Mesothelial cell of epicardium (in vitro differentiated cells): ENCODE data around the gene NAALADL2. TPM values are rescaled to one million over a fixed set of nuclear protein-coding genes. Genes with fewer than 3 reads are reported as not detected.
A peak's percentile ranks its signal among the peaks of the same experiment; 100 is the strongest.
"Not testable (repeated sequence)": the region's sequence is repeated elsewhere in the genome, so short reads cannot be mapped to it uniquely, and the experiment has no call there.

ENCODE experiments used
- DNase-seq, 2 experiments: peaks; one replicate each; pipeline ENCODE4 v3.0.0; 2021; ENCODE audit warnings: low spot score in 2 of 2; ENCODE audit not compliant: unreplicated experiment in 2 of 2
- H3K27ac Mint-ChIP-seq: 2 replicates; pipeline ENCODE4 v1.8.0; 2021; ENCODE audit warnings: mixed read lengths
- H3K27me3 Mint-ChIP-seq: 2 replicates; pipeline ENCODE4 v1.8.0; 2021; ENCODE audit warnings: low read depth, mixed read lengths
- H3K36me3 Mint-ChIP-seq: 2 replicates; pipeline ENCODE4 v1.8.0; 2021; ENCODE audit warnings: mixed read lengths
- H3K4me1 Mint-ChIP-seq: 2 replicates; pipeline ENCODE4 v1.8.0; 2021; ENCODE audit warnings: mixed read lengths
- H3K4me3 Mint-ChIP-seq: 2 replicates; pipeline ENCODE4 v1.8.0; 2021; ENCODE audit warnings: mild to moderate bottlenecking, moderate library complexity, mixed read lengths
- H3K9me3 Mint-ChIP-seq: 2 replicates; pipeline ENCODE4 v1.8.0; 2021; ENCODE audit warnings: mixed read lengths
- total RNA-seq: library from RNA; stranded (reverse); gene quantifications from 3 replicates; pipeline ENCODE4 v1.2.1, GENCODE V29; 2021
- TF ChIP-seq, protein P1 (sequence below): fragments of 200-600 bp; sonication (generic); IDR thresholded peaks from one replicate; pipeline ENCODE4 v1.5.0; 2021; ENCODE audit warnings: antibody characterized with exemption; ENCODE audit not compliant: unreplicated experiment

Gene NAALADL2
- total RNA-seq, 1 donor from 2014 or later: 27.9 TPM

GRCh38 chr3:175777965-175778364, 918.8 kb downstream of the NAALADL2 start:
- TF ChIP-seq, protein P1, sequence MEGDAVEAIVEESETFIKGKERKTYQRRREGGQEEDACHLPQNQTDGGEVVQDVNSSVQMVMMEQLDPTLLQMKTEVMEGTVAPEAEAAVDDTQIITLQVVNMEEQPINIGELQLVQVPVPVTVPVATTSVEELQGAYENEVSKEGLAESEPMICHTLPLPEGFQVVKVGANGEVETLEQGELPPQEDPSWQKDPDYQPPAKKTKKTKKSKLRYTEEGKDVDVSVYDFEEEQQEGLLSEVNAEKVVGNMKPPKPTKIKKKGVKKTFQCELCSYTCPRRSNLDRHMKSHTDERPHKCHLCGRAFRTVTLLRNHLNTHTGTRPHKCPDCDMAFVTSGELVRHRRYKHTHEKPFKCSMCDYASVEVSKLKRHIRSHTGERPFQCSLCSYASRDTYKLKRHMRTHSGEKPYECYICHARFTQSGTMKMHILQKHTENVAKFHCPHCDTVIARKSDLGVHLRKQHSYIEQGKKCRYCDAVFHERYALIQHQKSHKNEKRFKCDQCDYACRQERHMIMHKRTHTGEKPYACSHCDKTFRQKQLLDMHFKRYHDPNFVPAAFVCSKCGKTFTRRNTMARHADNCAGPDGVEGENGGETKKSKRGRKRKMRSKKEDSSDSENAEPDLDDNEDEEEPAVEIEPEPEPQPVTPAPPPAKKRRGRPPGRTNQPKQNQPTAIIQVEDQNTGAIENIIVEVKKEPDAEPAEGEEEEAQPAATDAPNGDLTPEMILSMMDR: no peak
- peaks cover 29% of the 10 kb centered on the region for H3K4me1 Mint-ChIP-seq
- no peak for DNase-seq
- no peaks in the 10 kb centered on the region for H3K36me3 Mint-ChIP-seq
- no peaks in the 10 kb centered on the region for H3K9me3 Mint-ChIP-seq
- no peak overlapping the region for H3K27ac Mint-ChIP-seq
- H3K4me3 Mint-ChIP-seq: no peak overlapping the region
- H3K27me3 Mint-ChIP-seq: no peaks in the 10 kb centered on the region

- Mint-ChIP-seq H3K4me3 (no peak overlapping the region), H3K36me3 (no peaks in the 10 kb centered on the region)
Measured at GRCh38 chr3:175778994-175779393, 919.9 kb downstream of the NAALADL2 start.

GRCh38 chr3:175787109-175787508, 928.0 kb downstream of the NAALADL2 start:
- not testable (repeated sequence) for H3K9me3 Mint-ChIP-seq, H3K27ac Mint-ChIP-seq, H3K27me3 Mint-ChIP-seq, H3K4me1 Mint-ChIP-seq, H3K4me3 Mint-ChIP-seq, H3K36me3 Mint-ChIP-seq, DNase-seq

More at GRCh38 chr3:175778994-175779393, 919.9 kb downstream of the NAALADL2 start:
- Mint-ChIP-seq H3K4me1 (peaks cover 25% of the 10 kb centered on the region), H3K27me3 (no peaks in the 10 kb centered on the region), H3K9me3 (no peaks in the 10 kb centered on the region), H3K27ac (peak overlapping the region; percentile 22)
- TF ChIP-seq, protein P1: no peak
- no peak for DNase-seq

DNA sequence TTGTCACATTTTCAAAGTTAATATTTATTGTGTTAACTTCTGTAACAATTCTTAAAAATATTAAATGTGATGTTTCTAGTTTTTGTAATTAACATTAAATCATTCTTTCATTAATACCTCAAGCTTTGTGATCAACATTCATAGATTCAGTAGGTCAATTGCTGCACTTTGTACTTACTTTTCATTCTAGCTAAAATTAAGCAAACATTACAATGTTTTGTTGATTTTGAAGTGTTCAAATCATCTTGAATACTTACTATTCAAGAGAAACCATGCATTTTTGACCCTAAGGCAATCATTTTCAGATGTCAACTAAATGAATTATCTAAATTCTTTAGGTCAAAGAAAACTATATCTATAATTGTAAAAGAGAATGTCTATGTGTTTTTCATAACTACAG, 933.1 kb downstream of the NAALADL2 start:
- Mint-ChIP-seq H3K27me3 (no peaks in the 10 kb centered on the region), H3K9me3 (peaks cover 8% of the 10 kb centered on the region), H3K4me3 (no peak overlapping the region), H3K27ac (no peak overlapping the region), H3K4me1 (no peaks in the 10 kb centered on the region), H3K36me3 (peaks cover 2% of the 10 kb centered on the region)
- DNase-seq: no peak
- TF ChIP-seq, protein P1: no peak

DNA sequence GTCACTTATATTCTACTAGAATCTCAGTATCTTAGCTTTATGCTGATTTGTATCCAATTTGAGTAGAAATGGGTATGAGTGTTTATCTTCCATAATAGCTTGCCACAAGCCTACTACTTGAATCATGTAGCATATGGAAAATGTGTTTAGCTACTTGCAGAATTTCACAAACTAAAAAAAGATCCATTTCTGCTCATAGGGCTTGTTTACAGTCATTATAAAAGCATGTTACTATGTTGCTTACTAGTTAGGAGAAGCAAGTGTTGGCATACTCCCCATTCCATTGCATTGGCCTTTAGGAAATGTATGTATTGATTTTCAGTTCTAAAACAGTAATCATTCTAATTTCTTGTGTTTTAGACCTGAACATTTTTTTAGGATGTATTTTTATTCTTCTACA, 939.2 kb downstream of the NAALADL2 start:
- TF ChIP-seq, protein P1: no peak
- H3K36me3 Mint-ChIP-seq: no peaks in the 10 kb centered on the region
- H3K27me3 Mint-ChIP-seq: no peaks in the 10 kb centered on the region
- no peak overlapping the region for H3K27ac Mint-ChIP-seq
- no peaks in the 10 kb centered on the region for H3K4me1 Mint-ChIP-seq
- no peak overlapping the region for H3K4me3 Mint-ChIP-seq
- DNase-seq: no peak
- peaks cover 5% of the 10 kb centered on the region for H3K9me3 Mint-ChIP-seq

- Mint-ChIP-seq H3K27me3 (no peaks in the 10 kb centered on the region), H3K27ac (no peak overlapping the region), H3K36me3 (no peaks in the 10 kb centered on the region), H3K4me1 (peaks cover 6% of the 10 kb centered on the region), H3K4me3 (no peak overlapping the region), H3K9me3 (no peaks in the 10 kb centered on the region)
- DNase-seq: no peak
- TF ChIP-seq, protein P1: no peak
Measured at GRCh38 chr3:175805825-175806224, 946.7 kb downstream of the NAALADL2 start.
